Renal pelvis (tissue), 4 donors: ENCODE results near the gene PARD3. TPM values are rescaled to one million over a fixed set of nuclear protein-coding genes. Genes with fewer than 3 reads are reported as not detected.

Experiments used
- DNase-seq: peaks from one replicate; pipeline ENCODE4 v3.0.0-alpha.2; 2013
- polyA plus RNA-seq, 3 donors: library from polyadenylated mRNA; unstranded; fragments of 120-200 nt; gene quantifications; one replicate each; pipeline ENCODE4 v1.2.1, GENCODE V29; 2013; ENCODE audit not compliant: insufficient read length in 3 of 3

Gene PARD3
- polyA plus RNA-seq, 3 donors, result 66.9 to 71.1 (median 71.1) TPM

GRCh38 chr10:34626158-34626880 is 188.8 kb downstream of the PARD3 start:
- DNase-seq, result no peak

DNA sequence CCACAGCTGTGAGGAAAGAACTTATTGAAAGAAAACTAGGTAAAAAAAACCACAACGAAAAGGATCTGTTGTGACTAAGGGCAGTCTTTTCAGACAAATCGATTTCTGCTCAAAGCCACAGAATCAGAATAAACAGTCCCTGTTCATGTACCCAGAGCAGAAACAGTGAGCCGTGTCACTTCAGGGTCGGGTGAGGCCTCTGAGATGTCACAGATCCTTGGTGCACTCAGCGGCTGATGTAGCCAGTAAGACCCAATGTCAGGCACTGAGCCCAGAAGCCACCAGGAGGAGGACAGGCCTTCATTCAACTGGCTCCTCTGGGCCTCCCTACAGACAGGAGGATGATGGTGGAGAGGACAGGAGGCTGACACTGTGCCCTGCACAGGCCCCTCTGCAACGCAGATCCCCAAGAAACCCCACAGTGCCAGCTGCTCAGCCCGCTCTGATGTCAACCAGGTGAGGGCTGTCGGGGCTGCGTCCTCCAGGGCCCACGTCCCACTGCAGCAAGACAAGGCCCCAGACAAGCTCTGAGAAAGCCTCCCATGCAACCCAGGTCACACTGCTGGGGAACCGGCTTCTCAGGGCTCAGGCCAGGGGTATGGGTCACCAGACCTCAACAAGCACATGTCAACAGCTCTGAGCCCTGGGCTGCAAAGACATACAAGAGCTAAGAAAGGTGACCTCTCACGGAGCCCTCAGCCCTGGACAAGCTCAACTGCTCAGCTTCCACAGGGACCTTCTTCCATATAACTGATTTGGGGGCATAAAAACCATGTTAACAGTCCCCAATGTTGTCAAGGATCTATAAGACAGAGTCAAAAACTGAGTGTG is 190.6 kb downstream of the PARD3 start:
- DNase-seq, result no peak

GRCh38 chr10:34622945-34623344 is 192.2 kb downstream of the PARD3 start:
- DNase-seq, result no peak

- DNase-seq, result no peak
These were observed 196.5 kb downstream of the PARD3 start for GRCh38 chr10:34618611-34619010.

DNA sequence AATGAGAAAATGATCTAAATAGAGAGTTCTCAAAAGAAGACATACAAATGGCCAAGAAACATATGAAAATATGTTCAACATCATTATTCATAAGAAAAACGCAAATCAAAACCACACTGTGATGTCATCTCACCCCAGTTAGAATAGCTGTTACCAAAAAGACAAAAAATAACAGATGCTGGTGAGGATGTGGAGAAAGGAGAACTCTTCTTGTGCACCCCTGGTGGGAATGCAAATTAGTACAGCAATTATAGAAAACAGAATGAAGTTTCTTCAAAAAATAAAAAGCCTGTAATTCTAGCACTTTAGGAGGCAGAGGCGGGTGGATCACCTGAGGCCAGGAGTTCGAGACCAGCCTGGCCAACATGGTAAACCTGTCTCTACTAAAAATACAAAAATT is 199.3 kb downstream of the PARD3 start:
- no peak for DNase-seq

- no peak for DNase-seq
These were observed 201.6 kb downstream of the PARD3 start for GRCh38 chr10:34613491-34613890.

GRCh38 chr10:34612938-34613337 is 202.2 kb downstream of the PARD3 start:
- no peak for DNase-seq

DNA sequence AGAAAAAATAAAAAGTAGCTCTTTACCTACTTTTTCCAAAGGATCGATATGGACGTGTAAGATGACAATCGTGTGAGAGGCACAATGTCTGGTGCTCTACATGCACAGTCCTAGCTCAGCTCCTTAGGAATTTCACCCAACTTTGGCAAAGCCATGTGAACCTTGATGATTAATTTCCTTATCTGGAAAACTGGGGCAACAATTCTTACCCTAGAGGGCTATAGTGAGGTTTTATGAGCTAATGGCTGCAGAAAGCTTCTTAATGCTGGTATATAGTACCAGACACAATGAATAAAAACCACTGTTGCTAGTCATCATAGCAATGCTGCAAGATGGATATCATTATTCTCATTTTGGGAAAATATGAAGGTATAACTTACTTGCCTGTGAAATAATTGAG is 202.7 kb downstream of the PARD3 start:
- no peak for DNase-seq

GRCh38 chr10:34609287-34609940 is 205.7 kb downstream of the PARD3 start:
- DNase-seq, result no peak

GRCh38 chr10:34607894-34608293 is 207.2 kb downstream of the PARD3 start:
- DNase-seq, result no peak

DNA sequence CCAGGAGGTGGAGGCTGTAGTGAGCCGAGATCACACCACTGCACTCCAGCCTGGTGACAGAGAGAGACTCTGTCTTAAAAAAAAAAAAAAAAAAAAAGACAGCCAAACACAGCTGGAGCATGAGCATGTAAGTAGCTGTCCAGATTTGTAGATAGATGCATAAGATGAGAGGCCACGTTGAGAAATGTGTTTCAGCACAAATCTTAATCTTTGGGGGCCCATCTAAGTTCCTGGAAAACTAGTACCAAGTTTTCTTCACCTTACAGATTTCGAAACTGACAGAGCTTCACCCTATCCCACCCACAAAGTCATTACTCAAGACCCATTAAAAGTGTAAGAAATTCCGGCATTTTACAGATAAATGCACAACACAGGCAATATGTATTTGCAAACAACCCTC is 208.2 kb downstream of the PARD3 start:
- DNase-seq, result no peak

- DNase-seq, result no peak
These were observed 212.6 kb downstream of the PARD3 start for GRCh38 chr10:34602478-34602877.

GRCh38 chr10:34601691-34602090 is 213.4 kb downstream of the PARD3 start:
- DNase-seq, result no peak

- no peak for DNase-seq
These were observed 215.9 kb downstream of the PARD3 start for GRCh38 chr10:34599026-34599795.

DNA sequence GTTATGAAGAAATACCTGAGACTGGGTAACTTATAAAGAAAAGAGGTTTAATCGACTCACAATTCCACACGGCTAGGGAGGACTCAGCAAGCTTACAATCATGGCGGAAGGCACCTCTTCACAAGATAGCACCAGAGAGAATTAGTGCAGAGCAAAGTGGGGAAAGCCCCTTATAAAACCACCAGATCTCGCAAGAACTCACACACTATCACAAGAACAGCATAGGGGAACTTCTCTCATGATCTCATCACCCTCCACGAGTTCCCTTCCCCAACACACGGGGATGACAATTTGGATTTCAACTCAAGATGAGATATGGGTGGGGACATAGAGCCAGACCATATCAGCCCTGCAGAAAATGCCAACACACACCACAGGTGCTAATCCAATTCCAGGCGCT is 218.7 kb downstream of the PARD3 start:
- no peak for DNase-seq

GRCh38 chr10:34593930-34594329 is 221.2 kb downstream of the PARD3 start:
- no peak for DNase-seq

GRCh38 chr10:34593374-34593890 is 221.7 kb downstream of the PARD3 start:
- DNase-seq, result no peak

DNA sequence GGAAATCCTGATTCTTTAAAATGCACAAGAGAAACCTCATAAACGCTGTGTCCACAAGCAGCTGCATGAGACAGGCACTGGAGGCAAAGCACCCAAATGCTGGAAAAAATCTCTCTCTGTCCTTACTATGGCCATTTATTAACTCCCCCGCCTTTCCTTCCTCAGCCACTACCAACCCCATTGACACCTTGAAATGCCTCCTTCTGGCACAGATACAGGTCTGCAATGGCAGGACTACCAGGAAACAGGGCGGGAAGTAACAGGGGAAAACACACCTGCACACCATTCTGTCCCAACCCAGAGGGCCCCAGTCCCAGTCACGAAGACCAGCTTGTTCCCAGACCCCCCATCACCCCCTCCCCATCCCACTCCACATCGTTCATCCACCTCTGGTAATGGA is 224.3 kb downstream of the PARD3 start:
- DNase-seq, result no peak

DNA sequence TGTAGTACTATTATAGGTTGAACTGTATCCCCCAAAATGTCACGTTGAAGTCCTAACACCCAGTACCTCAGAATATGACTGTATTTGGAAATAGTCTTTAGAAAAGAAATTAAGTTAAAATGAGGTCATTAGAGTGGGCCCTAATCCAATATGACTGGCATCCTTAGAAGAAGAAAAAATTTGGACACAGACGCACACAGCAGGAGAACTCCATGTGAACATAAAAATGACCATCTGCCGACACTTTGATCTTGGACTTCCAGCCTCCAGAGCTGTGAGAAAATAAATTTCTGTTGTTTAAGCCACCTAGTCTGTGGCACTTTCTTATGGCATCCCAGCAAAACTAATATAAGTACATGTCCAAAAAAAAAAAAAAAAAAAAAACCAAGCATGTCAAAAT is 225.8 kb downstream of the PARD3 start:
- DNase-seq, result no peak

DNA sequence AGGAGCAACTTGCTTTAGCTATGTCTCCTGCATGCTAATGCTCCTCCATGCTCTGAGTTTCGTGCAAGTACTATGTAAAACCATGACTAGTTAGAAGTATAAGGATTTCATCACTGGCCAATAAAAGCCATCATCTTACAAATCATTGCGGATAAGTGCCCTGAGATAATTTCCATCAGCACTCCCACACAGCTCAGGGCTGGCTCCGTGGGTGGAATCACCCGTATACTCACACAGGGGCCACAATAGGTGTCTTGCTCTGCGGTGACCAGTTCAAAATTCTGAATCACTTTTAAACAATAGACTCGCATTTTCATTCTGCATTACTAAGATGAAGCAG is 227.4 kb downstream of the PARD3 start:
- DNase-seq, result no peak

GRCh38 chr10:34587002-34587679 is 228.0 kb downstream of the PARD3 start:
- no peak for DNase-seq
